Measurements from ENCODE around the gene CNBD2. TPM values are rescaled to one million over a fixed set of nuclear protein-coding genes. Genes with fewer than 3 reads are reported as not detected.
A peak's percentile ranks its signal among the peaks of the same experiment; 100 is the strongest.
"Not testable (repeated sequence)": the region's sequence is repeated elsewhere in the genome, so short reads cannot be mapped to it uniquely, and the experiment has no call there.

CNBD2 gene
- total RNA-seq, 1 donor from 2014 or later: 4.4 TPM

DNA sequence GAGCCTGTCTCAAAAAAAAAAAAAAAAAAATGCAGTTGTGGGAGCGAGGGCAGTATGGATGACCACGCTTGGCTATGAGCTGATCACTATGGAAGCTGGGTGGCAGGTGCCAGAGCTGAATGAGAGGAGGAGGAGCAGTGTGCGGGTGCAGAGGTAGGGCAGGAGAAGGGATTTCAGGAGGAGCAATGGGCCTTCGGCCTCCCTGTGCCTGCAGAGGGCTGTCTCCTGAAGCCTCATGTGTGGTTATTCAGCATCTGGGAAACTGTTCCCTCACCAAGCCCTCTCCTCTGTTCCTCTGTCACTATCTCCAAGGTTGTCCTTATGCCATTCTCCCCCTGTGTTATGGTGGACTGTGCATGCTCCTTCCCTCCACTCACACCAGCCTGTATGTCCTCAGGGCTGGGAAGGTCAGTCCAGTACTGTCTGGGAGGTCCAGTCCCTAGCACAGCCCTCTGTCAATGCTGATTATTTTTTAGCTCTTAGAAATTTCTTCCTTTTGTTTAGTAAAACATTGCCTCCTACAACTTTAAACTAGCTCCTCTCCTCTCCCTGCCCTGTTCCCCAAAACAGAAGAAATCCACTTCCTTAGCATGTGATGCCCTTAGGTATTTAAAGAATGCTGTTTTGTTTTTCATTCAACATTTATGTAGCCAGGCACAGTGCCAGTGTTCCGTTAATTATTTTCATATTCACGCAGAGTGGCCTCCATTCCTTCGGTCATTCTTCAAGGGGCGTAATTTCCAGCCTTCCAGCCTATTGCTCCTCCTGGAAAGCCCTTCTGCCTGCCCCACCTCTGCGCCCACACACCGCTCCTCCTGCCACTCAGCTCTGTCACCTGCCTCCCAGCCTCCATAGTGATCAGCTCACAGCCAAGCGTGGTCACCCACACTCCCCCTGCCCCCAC, 48.9 kb downstream of the CNBD2 start:
- Histone ChIP-seq H3K27ac (no peak overlapping the region), H3K4me2 (no peak overlapping the region), H3K79me2 (ENCODE audit: low read depth) (no peaks in the 10 kb centered on the region), H3K4me1 (no peaks in the 10 kb centered on the region), H3K9ac (no peak overlapping the region), H3K9me3 (ENCODE audit: low read depth) (no peaks in the 10 kb centered on the region), H3K27me3 (no peaks in the 10 kb centered on the region), H3F3A (ENCODE audit: low read depth) (no peaks in the 10 kb centered on the region), H3K36me3 (no peaks in the 10 kb centered on the region), H3K4me3 (no peak overlapping the region), H2AFZ (replicated peaks) (peak overlapping the region; percentile 68), H4K20me1 (ENCODE audit: low read depth) (no peaks in the 10 kb centered on the region)
- H3K27me3 Mint-ChIP-seq (ENCODE audit: insufficient read depth, low read depth): peaks cover 2% of the 10 kb centered on the region
- no peaks in the 10 kb centered on the region for H3K36me3 Mint-ChIP-seq
- no peak for DNase-seq (ENCODE audit: low spot score)
- no peaks in the 10 kb centered on the region for H3K9me3 Mint-ChIP-seq
- H3K27ac Mint-ChIP-seq: peak overlapping the region; percentile 8
- TF ChIP-seq EZH2 (IDR thresholded peaks at IDR 0.05) (no peak), EZH2phosphoT487 (IDR thresholded peaks at IDR 0.05) (no peak), CTCF (IDR thresholded peaks at IDR 0.05) (no peak)
- H3K4me3 Mint-ChIP-seq: peak overlapping the region; percentile 23
- no peaks in the 10 kb centered on the region for H3K4me1 Mint-ChIP-seq

DNA sequence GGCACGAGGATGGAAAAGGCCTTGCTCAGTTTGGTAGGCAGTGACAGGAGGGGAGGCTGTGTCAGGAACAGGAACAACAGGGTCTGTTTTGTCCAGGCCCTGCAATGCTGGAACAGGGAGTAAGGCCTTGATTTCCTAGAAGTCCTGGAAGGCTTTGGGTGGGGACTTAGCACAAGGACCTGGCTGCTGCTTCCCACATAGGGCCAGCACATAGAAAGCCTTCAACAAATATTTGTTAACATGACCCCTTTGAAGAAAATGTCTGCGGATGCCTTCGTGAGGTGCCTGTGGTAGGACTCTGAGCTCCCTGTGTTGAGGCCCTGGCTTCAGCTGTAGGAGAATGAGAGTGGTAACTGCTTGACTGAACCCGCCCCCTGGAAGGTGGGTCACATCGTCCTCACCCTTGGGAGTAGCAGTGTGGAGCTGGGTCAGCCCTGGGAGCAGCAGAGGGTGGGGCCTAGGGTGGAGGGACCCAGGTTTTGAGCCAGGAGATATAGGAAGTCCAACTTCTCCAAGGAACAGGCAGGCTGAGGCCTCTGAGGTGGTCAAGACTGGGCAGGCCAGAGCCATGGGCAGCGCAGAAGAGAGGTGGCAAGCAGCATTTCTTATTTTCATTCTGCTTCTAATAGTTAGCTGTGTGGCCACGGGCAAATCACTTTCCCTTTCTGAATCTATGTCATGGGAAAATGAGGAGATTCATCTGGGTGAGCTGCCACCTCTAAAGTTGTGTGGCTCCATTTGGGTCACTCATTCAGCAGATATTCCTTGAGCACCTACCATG, 50.0 kb downstream of the CNBD2 start:
- H3K4me3 Mint-ChIP-seq: no peak overlapping the region
- no peak overlapping the region for H3K9ac ChIP-seq

DNA sequence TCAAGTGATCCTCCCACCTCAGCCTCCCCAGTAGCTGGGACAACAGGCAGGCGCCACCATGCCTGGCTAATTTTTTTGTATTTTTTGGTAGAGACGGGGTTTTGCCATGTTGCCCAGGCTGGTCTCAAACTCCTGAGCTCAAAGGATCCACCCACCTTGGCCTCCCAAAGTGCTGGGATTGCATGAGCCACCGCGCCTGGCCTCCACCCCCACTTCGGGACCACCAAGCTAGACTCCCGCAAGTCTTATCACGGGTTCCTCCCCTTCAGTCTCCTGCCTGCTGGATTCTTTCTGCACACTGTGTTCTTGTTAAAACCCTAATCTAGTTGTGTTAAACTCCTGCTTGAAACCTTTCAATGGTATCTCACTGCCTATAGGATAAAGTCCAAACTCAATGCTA, 57.7 kb downstream of the CNBD2 start:
- H3K27ac Mint-ChIP-seq; H3K27me3 ChIP-seq; DNase-seq (ENCODE audit: low spot score); H3K9ac ChIP-seq; H3K36me3 ChIP-seq; H3K4me2 ChIP-seq; H3K9me3 Mint-ChIP-seq; H3K9me3 ChIP-seq (ENCODE audit: low read depth); H3K79me2 ChIP-seq (ENCODE audit: low read depth); H3K4me3 ChIP-seq; H3F3A ChIP-seq (ENCODE audit: low read depth); H3K36me3 Mint-ChIP-seq; H3K27ac ChIP-seq; H3K4me1 Mint-ChIP-seq; H4K20me1 ChIP-seq (ENCODE audit: low read depth); H2AFZ ChIP-seq (replicated peaks); H3K4me3 Mint-ChIP-seq; H3K4me1 ChIP-seq; H3K27me3 Mint-ChIP-seq (ENCODE audit: insufficient read depth, low read depth): not testable (repeated sequence)

More for the DNA sequence above, 50.0 kb downstream of the CNBD2 start:
- no peaks in the 10 kb centered on the region for H3K79me2 ChIP-seq (ENCODE audit: low read depth)
- no peaks in the 10 kb centered on the region for H3K9me3 ChIP-seq (ENCODE audit: low read depth)
- H3K36me3 Mint-ChIP-seq: no peaks in the 10 kb centered on the region
- H3K4me2 ChIP-seq: no peak overlapping the region
- H3K4me1 Mint-ChIP-seq: no peaks in the 10 kb centered on the region
- no peaks in the 10 kb centered on the region for H3K4me1 ChIP-seq
- DNase-seq (ENCODE audit: low spot score): no peak
- TF ChIP-seq CTCF (IDR thresholded peaks at IDR 0.05) (no peak), EZH2phosphoT487 (IDR thresholded peaks at IDR 0.05) (no peak), EZH2 (IDR thresholded peaks at IDR 0.05) (no peak)
- peaks cover 2% of the 10 kb centered on the region for H3K27me3 Mint-ChIP-seq (ENCODE audit: insufficient read depth, low read depth)
- H3K27me3 ChIP-seq: no peaks in the 10 kb centered on the region
- H4K20me1 ChIP-seq (ENCODE audit: low read depth): no peaks in the 10 kb centered on the region
- no peaks in the 10 kb centered on the region for H3K9me3 Mint-ChIP-seq
- peak overlapping the region; percentile 61 for H2AFZ ChIP-seq (replicated peaks)
- no peak overlapping the region for H3K27ac ChIP-seq
- peak overlapping the region; percentile 91 for H3K27ac Mint-ChIP-seq
- H3K4me3 ChIP-seq: no peak overlapping the region
- no peaks in the 10 kb centered on the region for H3F3A ChIP-seq (ENCODE audit: low read depth)
- H3K36me3 ChIP-seq: no peaks in the 10 kb centered on the region
